ENCODE measurements around the gene GEMIN4.
"Not testable (repeated sequence)": the region's sequence is repeated elsewhere in the genome, so short reads cannot be mapped to it uniquely, and the experiment has no call there.

GEMIN4 gene

GRCh38 chr17:700504-701094 lies 51.5 kb downstream of the GEMIN4 start:
- no peak overlapping the region for H3K4me2 ChIP-seq (ENCODE audit: low read length)
- TF ChIP-seq EZH2phosphoT487 (IDR thresholded peaks at IDR 0.05; ENCODE audit: low read depth) (no peak), CTCF (IDR thresholded peaks at IDR 0.05; ENCODE audit: low read depth, low read length) (peak; percentile 50)
- no peaks in the 10 kb centered on the region for H3K27me3 ChIP-seq (ENCODE audit: low read depth, low read length)
- no peak overlapping the region for H2AFZ ChIP-seq (ENCODE audit: low read depth, low read length)
- H3K9me3 ChIP-seq (ENCODE audit: insufficient read depth, low read length), result no peaks in the 10 kb centered on the region
- H3K9ac ChIP-seq (ENCODE audit: low read length), result no peak overlapping the region
- no peaks in the 10 kb centered on the region for H3K4me1 ChIP-seq (ENCODE audit: low read length)
- no peaks in the 10 kb centered on the region for H3K79me2 ChIP-seq (ENCODE audit: low read length)
- no peaks in the 10 kb centered on the region for H4K20me1 ChIP-seq (ENCODE audit: insufficient read depth, low read length)
- no peak overlapping the region for H3K4me3 ChIP-seq (ENCODE audit: low read length)
- H3K36me3 ChIP-seq (replicated peaks; ENCODE audit: low read depth, low read length), result no peaks in the 10 kb centered on the region
- no peak overlapping the region for H3K27ac ChIP-seq (ENCODE audit: low read length)

- Histone ChIP-seq H3K79me2 (ENCODE audit: low read length) (no peaks in the 10 kb centered on the region), H3K9me3 (ENCODE audit: insufficient read depth, low read length) (no peaks in the 10 kb centered on the region), H3K4me3 (ENCODE audit: low read length) (no peak overlapping the region), H3K4me1 (ENCODE audit: low read length) (no peaks in the 10 kb centered on the region), H3K4me2 (ENCODE audit: low read length) (no peak overlapping the region), H3K36me3 (replicated peaks; ENCODE audit: low read depth, low read length) (no peaks in the 10 kb centered on the region), H2AFZ (ENCODE audit: low read depth, low read length) (no peak overlapping the region), H3K27ac (ENCODE audit: low read length) (no peak overlapping the region), H3K27me3 (ENCODE audit: low read depth, low read length) (no peaks in the 10 kb centered on the region), H3K9ac (ENCODE audit: low read length) (no peak overlapping the region), H4K20me1 (ENCODE audit: insufficient read depth, low read length) (no peaks in the 10 kb centered on the region)
- TF ChIP-seq EZH2phosphoT487 (IDR thresholded peaks at IDR 0.05; ENCODE audit: low read depth) (no peak), CTCF (IDR thresholded peaks at IDR 0.05; ENCODE audit: low read depth, low read length) (no peak)
Measured at GRCh38 chr17:699345-699744, 52.7 kb downstream of the GEMIN4 start.

- not testable (repeated sequence) for H3K4me1 ChIP-seq (ENCODE audit: low read length); H3K9me3 ChIP-seq (ENCODE audit: insufficient read depth, low read length); H3K9ac ChIP-seq (ENCODE audit: low read length); H3K79me2 ChIP-seq (ENCODE audit: low read length); H3K4me2 ChIP-seq (ENCODE audit: low read length); H2AFZ ChIP-seq (ENCODE audit: low read depth, low read length); H4K20me1 ChIP-seq (ENCODE audit: insufficient read depth, low read length); H3K27ac ChIP-seq (ENCODE audit: low read length); H3K4me3 ChIP-seq (ENCODE audit: low read length); H3K27me3 ChIP-seq (ENCODE audit: low read depth, low read length); H3K36me3 ChIP-seq (replicated peaks; ENCODE audit: low read depth, low read length)
Measured at GRCh38 chr17:698096-698495, 54.0 kb downstream of the GEMIN4 start.

GRCh38 chr17:697682-698081 lies 54.4 kb downstream of the GEMIN4 start:
- no peak overlapping the region for H3K9ac ChIP-seq (ENCODE audit: low read length)
- H3K9me3 ChIP-seq (ENCODE audit: insufficient read depth, low read length), result no peaks in the 10 kb centered on the region
- H2AFZ ChIP-seq (ENCODE audit: low read depth, low read length), result no peak overlapping the region
- no peak overlapping the region for H3K4me2 ChIP-seq (ENCODE audit: low read length)
- H3K79me2 ChIP-seq (ENCODE audit: low read length), result no peaks in the 10 kb centered on the region
- H3K27ac ChIP-seq (ENCODE audit: low read length), result no peak overlapping the region
- no peak overlapping the region for H3K4me3 ChIP-seq (ENCODE audit: low read length)
- no peaks in the 10 kb centered on the region for H3K4me1 ChIP-seq (ENCODE audit: low read length)
- no peaks in the 10 kb centered on the region for H3K27me3 ChIP-seq (ENCODE audit: low read depth, low read length)
- H3K36me3 ChIP-seq (replicated peaks; ENCODE audit: low read depth, low read length), result no peaks in the 10 kb centered on the region
- H4K20me1 ChIP-seq (ENCODE audit: insufficient read depth, low read length), result no peaks in the 10 kb centered on the region
- TF ChIP-seq CTCF (IDR thresholded peaks at IDR 0.05; ENCODE audit: low read depth, low read length) (no peak), EZH2phosphoT487 (IDR thresholded peaks at IDR 0.05; ENCODE audit: low read depth) (no peak)

DNA sequence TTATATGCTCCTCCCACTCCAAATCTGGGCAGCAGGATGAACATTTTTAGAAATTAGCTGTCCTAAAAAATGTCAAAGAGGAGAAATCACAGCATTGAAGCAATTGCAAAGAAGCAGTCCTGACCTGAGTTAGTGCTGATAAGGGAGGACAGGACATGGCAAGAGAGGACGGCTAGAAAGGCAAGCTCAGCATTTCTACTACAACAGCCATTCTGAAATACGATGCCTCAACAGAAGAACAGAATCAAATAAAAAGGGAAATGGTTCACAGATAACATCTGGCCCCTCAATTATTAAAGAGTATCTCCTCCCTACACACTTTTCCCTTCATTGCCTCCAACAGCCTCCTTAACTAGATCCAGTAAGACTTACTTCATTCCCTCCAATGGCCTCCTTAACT lies 55.7 kb downstream of the GEMIN4 start:
- no peak overlapping the region for H3K4me3 ChIP-seq (ENCODE audit: low read length)
- H3K36me3 ChIP-seq (replicated peaks; ENCODE audit: low read depth, low read length), result no peaks in the 10 kb centered on the region
- H3K9me3 ChIP-seq (ENCODE audit: insufficient read depth, low read length), result no peaks in the 10 kb centered on the region
- H2AFZ ChIP-seq (ENCODE audit: low read depth, low read length), result no peak overlapping the region
- no peak overlapping the region for H3K9ac ChIP-seq (ENCODE audit: low read length)
- no peak overlapping the region for H3K27ac ChIP-seq (ENCODE audit: low read length)
- no peak for TF ChIP-seq CTCF (IDR thresholded peaks at IDR 0.05; ENCODE audit: low read depth, low read length)
- no peak for TF ChIP-seq EZH2phosphoT487 (IDR thresholded peaks at IDR 0.05; ENCODE audit: low read depth)
- H3K4me2 ChIP-seq (ENCODE audit: low read length), result no peak overlapping the region
- H3K27me3 ChIP-seq (ENCODE audit: low read depth, low read length), result no peaks in the 10 kb centered on the region
- H4K20me1 ChIP-seq (ENCODE audit: insufficient read depth, low read length), result no peaks in the 10 kb centered on the region
- no peaks in the 10 kb centered on the region for H3K79me2 ChIP-seq (ENCODE audit: low read length)
- no peaks in the 10 kb centered on the region for H3K4me1 ChIP-seq (ENCODE audit: low read length)
